ENCODE results near the gene ACAT2. TPM values are rescaled to one million over a fixed set of nuclear protein-coding genes. Genes with fewer than 3 reads are reported as not detected.

Gene ACAT2
- total RNA-seq, 1 experiment from 2014 or later: 156 TPM

DNA sequence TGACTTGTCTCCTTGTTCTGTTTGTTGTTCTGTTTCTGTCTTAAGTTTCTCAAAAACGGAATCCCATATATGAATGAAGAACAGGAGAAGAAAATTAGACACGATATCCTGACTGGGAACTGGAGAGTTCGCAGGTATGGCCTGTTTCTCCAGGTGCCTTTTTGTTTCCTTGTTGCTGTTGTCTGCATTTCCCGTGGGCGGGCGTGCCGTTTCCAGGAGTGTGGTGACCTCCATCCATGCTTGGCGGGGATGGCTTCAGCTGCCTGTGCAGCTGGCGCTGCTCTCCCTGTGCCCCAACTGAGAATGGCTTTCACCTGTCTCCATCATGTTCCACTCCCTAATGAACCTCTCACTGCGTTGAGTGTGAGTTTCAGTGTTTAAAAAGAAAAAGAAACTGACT, 42.7 kb downstream of the ACAT2 start:
- Histone ChIP-seq H3K14ac (ENCODE audit: insufficient read depth, low read length) (no peak overlapping the region), H3K79me2 (ENCODE audit: insufficient read depth, low read length) (no peaks in the 10 kb centered on the region), H3K79me1 (ENCODE audit: insufficient read depth, low read depth, low read length, poor library complexity, severe bottlenecking) (no peaks in the 10 kb centered on the region), H3K4me1 (ENCODE audit: insufficient read depth, low read length) (no peaks in the 10 kb centered on the region; the same call in 1 of the 2 replicates), H2AK5ac (ENCODE audit: insufficient read length, low read length) (no peak overlapping the region), H4K8ac (replicated peaks; ENCODE audit: insufficient read length, low read depth, low read length) (no peak overlapping the region), H3K9ac (ENCODE audit: extremely low read depth, insufficient read length, low read length) (no peak overlapping the region), H3K23ac (ENCODE audit: insufficient read length, low read depth, low read length) (no peak overlapping the region), H3T11ph (ENCODE audit: low read length) (no peak overlapping the region), H3K18ac (ENCODE audit: insufficient read length, low read depth, low read length) (no peak overlapping the region), H2AFZ (ENCODE audit: low read length) (no peak overlapping the region), H3K9me3 (ENCODE audit: control insufficient read depth, low read depth, low read length) (no peaks in the 10 kb centered on the region), H3K27me3 (ENCODE audit: insufficient read depth, low read length) (no peaks in the 10 kb centered on the region), H3K4me2 (ENCODE audit: insufficient read depth, insufficient read length, low read length) (no peak overlapping the region), H4K91ac (ENCODE audit: insufficient read length, low read depth, low read length) (no peak overlapping the region), H2BK5ac (ENCODE audit: insufficient read length, low read length) (no peak overlapping the region), H2BK12ac (ENCODE audit: insufficient read length, low read depth, low read length) (no peak overlapping the region), H4K20me1 (ENCODE audit: control insufficient read depth, insufficient read depth, insufficient read length) (no peaks in the 10 kb centered on the region), H3K27ac (ENCODE audit: insufficient read length, low read depth, low read length) (no peak overlapping the region), H2BK20ac (ENCODE audit: low read depth, low read length, poor library complexity, severe bottlenecking) (no peak overlapping the region), H2BK120ac (ENCODE audit: low read depth, low read length, poor library complexity, severe bottlenecking) (no peak overlapping the region), H4K5ac (ENCODE audit: insufficient read length, low read depth, low read length) (no peak overlapping the region), H3K56ac (ENCODE audit: insufficient read length, low read depth, low read length) (no peak overlapping the region), H2BK15ac (ENCODE audit: low read depth, low read length) (no peak overlapping the region), H3K4ac (ENCODE audit: low read depth, low read length) (no peak overlapping the region), H3K23me2 (ENCODE audit: insufficient read length, low read depth, low read length, poor library complexity, severe bottlenecking) (no peaks in the 10 kb centered on the region)
- DNase-seq: no peak
- no peak overlapping the region for H3K4me3 Mint-ChIP-seq
- H3K27me3 Mint-ChIP-seq (ENCODE audit: low read depth): no peaks in the 10 kb centered on the region
- H3K4me1 Mint-ChIP-seq: peaks cover 9 to 17% of the 10 kb centered on the region in 2 experiments
- no peak overlapping the region for H3K27ac Mint-ChIP-seq
- TF ChIP-seq, protein P1, sequence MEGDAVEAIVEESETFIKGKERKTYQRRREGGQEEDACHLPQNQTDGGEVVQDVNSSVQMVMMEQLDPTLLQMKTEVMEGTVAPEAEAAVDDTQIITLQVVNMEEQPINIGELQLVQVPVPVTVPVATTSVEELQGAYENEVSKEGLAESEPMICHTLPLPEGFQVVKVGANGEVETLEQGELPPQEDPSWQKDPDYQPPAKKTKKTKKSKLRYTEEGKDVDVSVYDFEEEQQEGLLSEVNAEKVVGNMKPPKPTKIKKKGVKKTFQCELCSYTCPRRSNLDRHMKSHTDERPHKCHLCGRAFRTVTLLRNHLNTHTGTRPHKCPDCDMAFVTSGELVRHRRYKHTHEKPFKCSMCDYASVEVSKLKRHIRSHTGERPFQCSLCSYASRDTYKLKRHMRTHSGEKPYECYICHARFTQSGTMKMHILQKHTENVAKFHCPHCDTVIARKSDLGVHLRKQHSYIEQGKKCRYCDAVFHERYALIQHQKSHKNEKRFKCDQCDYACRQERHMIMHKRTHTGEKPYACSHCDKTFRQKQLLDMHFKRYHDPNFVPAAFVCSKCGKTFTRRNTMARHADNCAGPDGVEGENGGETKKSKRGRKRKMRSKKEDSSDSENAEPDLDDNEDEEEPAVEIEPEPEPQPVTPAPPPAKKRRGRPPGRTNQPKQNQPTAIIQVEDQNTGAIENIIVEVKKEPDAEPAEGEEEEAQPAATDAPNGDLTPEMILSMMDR (conservative IDR thresholded peaks at IDR 0.05): no peak
- H3K36me3 Mint-ChIP-seq (ENCODE audit: insufficient read depth in 1 of 3, low read depth in 3 of 3): peaks cover 0 to 2% (median 0%) of the 10 kb centered on the region in 3 experiments; a peak in 2 of 7 replicates
- no peaks in the 10 kb centered on the region for H3K9me3 Mint-ChIP-seq
- WGBS (ENCODE audit: extremely low coverage, insufficient read length, low lambda C conversion rate): no CpG with 5 or more reads among the region's 10 CpGs

All from H9 (cell line).